GM12865 (cell line): ENCODE results near the gene KATNAL1.

ENCODE experiments used
- DNase-seq: peaks from one replicate; pipeline ENCODE4 v3.0.0; 2010; ENCODE audit warnings: low read depth
- H3K4me3 ChIP-seq: 2 replicates; pipeline ENCODE4 v1.5.1; 2011; ENCODE audit warnings: mild to moderate bottlenecking, low read depth, low read length, control low read depth
- TF ChIP-seq, protein P1 (sequence below): IDR thresholded peaks from 2 replicates; pipeline ENCODE4 v1.5.1; 2011; ENCODE audit warnings: low read length, control low read depth, low read depth, inconsistent platforms; ENCODE audit not compliant: insufficient read depth; ENCODE audit errors: missing control alignments

Gene KATNAL1

GRCh38 chr13:30158774-30159445 lies 148.4 kb downstream of the KATNAL1 start:
- TF ChIP-seq, protein P1, sequence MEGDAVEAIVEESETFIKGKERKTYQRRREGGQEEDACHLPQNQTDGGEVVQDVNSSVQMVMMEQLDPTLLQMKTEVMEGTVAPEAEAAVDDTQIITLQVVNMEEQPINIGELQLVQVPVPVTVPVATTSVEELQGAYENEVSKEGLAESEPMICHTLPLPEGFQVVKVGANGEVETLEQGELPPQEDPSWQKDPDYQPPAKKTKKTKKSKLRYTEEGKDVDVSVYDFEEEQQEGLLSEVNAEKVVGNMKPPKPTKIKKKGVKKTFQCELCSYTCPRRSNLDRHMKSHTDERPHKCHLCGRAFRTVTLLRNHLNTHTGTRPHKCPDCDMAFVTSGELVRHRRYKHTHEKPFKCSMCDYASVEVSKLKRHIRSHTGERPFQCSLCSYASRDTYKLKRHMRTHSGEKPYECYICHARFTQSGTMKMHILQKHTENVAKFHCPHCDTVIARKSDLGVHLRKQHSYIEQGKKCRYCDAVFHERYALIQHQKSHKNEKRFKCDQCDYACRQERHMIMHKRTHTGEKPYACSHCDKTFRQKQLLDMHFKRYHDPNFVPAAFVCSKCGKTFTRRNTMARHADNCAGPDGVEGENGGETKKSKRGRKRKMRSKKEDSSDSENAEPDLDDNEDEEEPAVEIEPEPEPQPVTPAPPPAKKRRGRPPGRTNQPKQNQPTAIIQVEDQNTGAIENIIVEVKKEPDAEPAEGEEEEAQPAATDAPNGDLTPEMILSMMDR, result peak; percentile 30
- no peak overlapping the region for H3K4me3 ChIP-seq
- peak; percentile 40 for DNase-seq

DNA sequence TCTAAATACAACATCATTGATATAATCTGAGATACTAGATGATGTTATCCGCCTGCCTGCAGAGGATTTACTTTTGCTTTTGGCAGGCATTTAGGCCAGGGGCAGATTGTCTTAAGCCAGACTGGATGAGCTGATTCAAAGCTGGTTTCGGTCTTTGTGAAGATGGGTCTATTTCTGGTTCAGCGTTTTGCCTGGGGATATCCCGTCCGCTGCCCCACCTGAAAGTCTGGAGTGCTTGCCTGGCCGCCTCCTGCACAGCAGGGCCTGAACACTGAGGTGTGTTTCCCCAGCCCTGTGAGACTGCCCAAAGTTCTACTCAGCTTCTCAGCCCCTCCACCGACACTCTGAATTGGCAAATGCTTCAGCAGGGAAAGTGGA lies 149.7 kb downstream of the KATNAL1 start:
- peak; percentile 86 for DNase-seq
- no peak overlapping the region; the same call in 1 of the 2 replicates for H3K4me3 ChIP-seq
- TF ChIP-seq, protein P1, result no peak

GRCh38 chr13:30156826-30157615 lies 150.3 kb downstream of the KATNAL1 start:
- TF ChIP-seq, protein P1, result no peak
- no peak overlapping the region; the same call in 1 of the 2 replicates for H3K4me3 ChIP-seq
- peak; percentile 23 for DNase-seq

- peak; percentile 28 for DNase-seq
- H3K4me3 ChIP-seq, result no peak overlapping the region
- TF ChIP-seq, protein P1, result no peak
These were observed 151.1 kb downstream of the KATNAL1 start for GRCh38 chr13:30156270-30156669.

DNA sequence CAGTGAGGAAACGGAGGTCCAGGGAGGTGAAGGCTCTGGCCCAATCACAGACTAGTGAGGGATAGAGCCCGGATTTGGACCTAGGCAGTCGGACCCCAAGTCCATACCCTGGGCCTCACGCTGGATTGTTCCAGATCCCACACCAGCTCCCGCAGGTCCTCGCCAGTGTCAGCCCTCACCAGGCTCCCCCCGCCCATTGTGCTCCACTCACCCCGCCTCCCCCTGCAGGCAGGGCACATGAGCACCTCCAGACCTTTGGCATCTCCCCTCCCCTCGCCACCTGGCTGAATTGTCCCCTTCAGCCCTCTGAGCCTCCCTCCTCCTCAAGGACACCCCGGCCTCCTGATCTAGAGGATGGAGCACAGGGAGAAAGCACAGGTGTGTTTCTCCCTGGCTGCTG lies 152.4 kb downstream of the KATNAL1 start:
- TF ChIP-seq, protein P1, result no peak
- H3K4me3 ChIP-seq, result no peak overlapping the region
- DNase-seq, result no peak

DNA sequence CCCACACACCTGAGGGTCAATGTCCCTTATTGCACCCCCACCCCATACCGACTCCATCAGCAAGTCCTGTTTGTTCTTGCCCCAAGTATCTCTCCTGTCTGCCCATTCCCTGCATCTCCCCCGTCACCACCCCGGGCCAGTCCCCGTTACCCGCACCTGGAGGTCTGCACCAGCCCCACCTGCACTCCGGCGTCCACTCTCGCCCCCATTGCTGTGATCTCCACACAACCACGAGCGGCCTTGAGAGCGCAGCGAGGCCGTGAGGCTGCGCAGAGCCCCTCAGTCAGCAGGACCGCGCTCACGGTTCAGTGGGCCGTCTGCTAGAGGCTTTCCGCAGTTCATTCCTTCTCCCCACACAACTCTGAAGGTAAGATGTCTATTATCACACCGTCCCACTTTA lies 152.8 kb downstream of the KATNAL1 start:
- DNase-seq, result no peak
- TF ChIP-seq, protein P1, result no peak
- H3K4me3 ChIP-seq, result no peak overlapping the region
